Peyer's patch (tissue), 4 donors: ENCODE data around the gene B3GAT3. TPM values are rescaled to one million over a fixed set of nuclear protein-coding genes. Genes with fewer than 3 reads are reported as not detected.

ENCODE experiments used
- DNase-seq, 3 donors: peaks; one replicate each; pipeline ENCODE4 v3.0.0-alpha.2; 2017 to 2019
- H3K27ac ChIP-seq, 4 donors: fragments of 200-600 bp; sonication (generic); one replicate each; pipeline ENCODE4 v1.5.1; 2016 to 2019
- H3K27me3 ChIP-seq, 2 donors: fragments of 200-600 bp; sonication (generic); one replicate each; pipeline ENCODE4 v1.5.1; 2019
- H3K36me3 ChIP-seq, 3 donors: fragments of 200-600 bp; sonication (generic); one replicate each; pipeline ENCODE4 v1.5.1; 2016 to 2019
- H3K4me1 ChIP-seq, 4 donors: fragments of 200-600 bp; sonication (generic); one replicate each; pipeline ENCODE4 v1.5.1; 2016 to 2019
- H3K4me3 ChIP-seq, 4 donors: fragments of 200-600 bp; sonication (generic); 1 replicate in 3 of 4; 2 replicates in 1 of 4; pipeline ENCODE4 v1.5.1; 2016 to 2019; ENCODE audit warnings: mild to moderate bottlenecking in 1 of 4
- H3K9me3 ChIP-seq, 4 donors: fragments of 200-600 bp; sonication (generic); one replicate each; pipeline ENCODE4 v1.5.1; 2016 to 2019; ENCODE audit warnings: mild to moderate bottlenecking in 1 of 4
- CTCF ChIP-seq, 6 experiments: fragments of 450-650 bp in 4 of 6; fragments of 200-600 bp in 2 of 6; sonication (generic) in 1 of 6; IDR thresholded peaks; one replicate each; pipeline ENCODE4 v1.5.1; 2017 to 2019; ENCODE audit warnings: antibody characterized with exemption in 6 of 6, mild to moderate bottlenecking in 3 of 6, moderate library complexity in 1 of 6
- POLR2A ChIP-seq, 2 donors: fragments of 450-650 bp; IDR thresholded peaks; one replicate each; pipeline ENCODE4 v1.5.1; 2017; ENCODE audit warnings: antibody characterized with exemption in 2 of 2, mild to moderate bottlenecking in 2 of 2, moderate library complexity in 2 of 2
- total RNA-seq, 4 donors: library from RNA; depleted of rRNA; stranded (reverse); fragments of >200 nt; gene quantifications; one replicate each; pipeline ENCODE4 v1.1.0, GENCODE V29; 2016

The B3GAT3 gene
- 10 to 100 TPM; 26.6 to 88.3 (median 38.0) TPM for total RNA-seq

GRCh38 chr11:62621567-62622470, at the start of gene B3GAT3:
Gene B3GAT3 (minus strand): TSS chr11:62621986. CDS start chr11:62621947, 39 bp downstream.
- peak in 3 of 6 experiments; percentile 34 to 52 (median 38) for TF ChIP-seq CTCF (IDR thresholded peaks at IDR 0.05)
- peak; percentile 72 to 77 for TF ChIP-seq POLR2A (IDR thresholded peaks at IDR 0.05)
- Histone ChIP-seq H3K4me3 (peak within 1 kb of the TSS; percentile 51 to 99 (median 68)), H3K4me1 (peaks cover 2 to 15% (median 8%) of the 10 kb centered on the region in 4 donors), H3K27ac (peak within 1 kb of the TSS; percentile 72 to 96 (median 88)), H3K36me3 (peaks cover 0 to 28% (median 0%) of the 10 kb centered on the region in 3 donors), H3K27me3 (no peaks in the 10 kb centered on the region), H3K9me3 (no peaks in the 10 kb centered on the region)
- DNase-seq, result peak; percentile 98 to 99 (median 99)

- Histone ChIP-seq H3K36me3 (peaks cover 0 to 21% (median 0%) of the 10 kb centered on the region in 3 donors), H3K4me3 (peak overlapping the region; percentile 73 to 81 (median 75)), H3K4me1 (peaks cover 0 to 56% (median 22%) of the 10 kb centered on the region in 4 donors), H3K9me3 (no peaks in the 10 kb centered on the region), H3K27ac (peak overlapping the region; percentile 88 to 95 (median 90)), H3K27me3 (no peaks in the 10 kb centered on the region)
- no peak for DNase-seq
- TF ChIP-seq CTCF (IDR thresholded peaks at IDR 0.05) (no peak), POLR2A (IDR thresholded peaks at IDR 0.05) (no peak)
These were observed 49.4 kb upstream of the B3GAT3 start for GRCh38 chr11:62671236-62671607.

- peaks cover 0 to 59% (median 24%) of the 10 kb centered on the region in 4 donors for H3K4me1 ChIP-seq
- H3K27me3 ChIP-seq, result no peaks in the 10 kb centered on the region
- H3K27ac ChIP-seq, result peak overlapping the region in 3 of 4 donors; percentile 36 to 95 (median 88)
- H3K4me3 ChIP-seq, result no peak overlapping the region
- no peaks in the 10 kb centered on the region for H3K9me3 ChIP-seq
- TF ChIP-seq CTCF (IDR thresholded peaks at IDR 0.05) (no peak), POLR2A (IDR thresholded peaks at IDR 0.05) (no peak)
- peaks cover 0 to 9% (median 0%) of the 10 kb centered on the region in 3 donors for H3K36me3 ChIP-seq
- DNase-seq, result peak in 1 of 3 donors; percentile 52
These were observed 47.8 kb upstream of the B3GAT3 start for GRCh38 chr11:62669420-62670161.

GRCh38 chr11:62667460-62667859, 45.7 kb upstream of the B3GAT3 start:
- Histone ChIP-seq H3K27ac (no peak overlapping the region), H3K4me3 (no peak overlapping the region), H3K9me3 (no peaks in the 10 kb centered on the region), H3K27me3 (no peaks in the 10 kb centered on the region), H3K36me3 (peaks cover 0 to 10% (median 0%) of the 10 kb centered on the region in 3 donors), H3K4me1 (peaks cover 0 to 53% (median 19%) of the 10 kb centered on the region in 4 donors)
- TF ChIP-seq POLR2A (IDR thresholded peaks at IDR 0.05), result no peak
- TF ChIP-seq CTCF (IDR thresholded peaks at IDR 0.05), result no peak
- DNase-seq, result no peak

- TF ChIP-seq POLR2A (IDR thresholded peaks at IDR 0.05) (no peak), CTCF (IDR thresholded peaks at IDR 0.05) (no peak)
- Histone ChIP-seq H3K27ac (peak overlapping the region; percentile 80 to 94 (median 92)), H3K4me3 (peak overlapping the region; percentile 75 to 86 (median 82)), H3K27me3 (no peaks in the 10 kb centered on the region), H3K36me3 (peaks cover 0 to 14% (median 0%) of the 10 kb centered on the region in 3 donors), H3K4me1 (peaks cover 0 to 51% (median 17%) of the 10 kb centered on the region in 4 donors), H3K9me3 (no peaks in the 10 kb centered on the region)
- DNase-seq, result no peak
These were observed 44.6 kb upstream of the B3GAT3 start for GRCh38 chr11:62666259-62666926.
